ENCODE data around the gene ACP4.
A peak's percentile ranks its signal among the peaks of the same experiment; 100 is the strongest.
"Not testable (repeated sequence)": the region's sequence is repeated elsewhere in the genome, so short reads cannot be mapped to it uniquely, and the experiment has no call there.

Gene ACP4, protein sequence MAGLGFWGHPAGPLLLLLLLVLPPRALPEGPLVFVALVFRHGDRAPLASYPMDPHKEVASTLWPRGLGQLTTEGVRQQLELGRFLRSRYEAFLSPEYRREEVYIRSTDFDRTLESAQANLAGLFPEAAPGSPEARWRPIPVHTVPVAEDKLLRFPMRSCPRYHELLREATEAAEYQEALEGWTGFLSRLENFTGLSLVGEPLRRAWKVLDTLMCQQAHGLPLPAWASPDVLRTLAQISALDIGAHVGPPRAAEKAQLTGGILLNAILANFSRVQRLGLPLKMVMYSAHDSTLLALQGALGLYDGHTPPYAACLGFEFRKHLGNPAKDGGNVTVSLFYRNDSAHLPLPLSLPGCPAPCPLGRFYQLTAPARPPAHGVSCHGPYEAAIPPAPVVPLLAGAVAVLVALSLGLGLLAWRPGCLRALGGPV

DNA sequence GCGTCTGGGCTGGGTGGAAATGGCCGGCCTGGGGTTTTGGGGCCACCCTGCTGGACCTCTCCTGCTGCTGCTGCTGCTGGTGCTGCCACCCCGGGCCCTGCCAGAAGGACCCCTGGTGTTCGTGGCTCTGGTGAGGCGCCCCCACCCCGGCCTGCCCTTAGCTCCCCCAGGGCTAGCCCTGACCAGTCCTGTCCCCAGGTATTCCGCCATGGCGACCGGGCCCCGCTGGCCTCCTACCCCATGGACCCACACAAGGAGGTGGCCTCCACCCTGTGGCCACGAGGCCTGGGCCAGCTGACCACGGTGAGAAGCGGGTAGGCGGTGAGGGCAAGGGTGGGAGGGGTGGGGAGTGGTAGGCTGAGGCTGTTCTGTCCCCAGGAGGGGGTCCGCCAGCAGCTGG is at the start of gene ACP4:
Gene ACP4, plus strand, starts transcription at position 20 of the 400 bp plus-strand sequence. Its CDS starts 0 bp downstream, at position 20.
- DNase-seq: no peak

DNA sequence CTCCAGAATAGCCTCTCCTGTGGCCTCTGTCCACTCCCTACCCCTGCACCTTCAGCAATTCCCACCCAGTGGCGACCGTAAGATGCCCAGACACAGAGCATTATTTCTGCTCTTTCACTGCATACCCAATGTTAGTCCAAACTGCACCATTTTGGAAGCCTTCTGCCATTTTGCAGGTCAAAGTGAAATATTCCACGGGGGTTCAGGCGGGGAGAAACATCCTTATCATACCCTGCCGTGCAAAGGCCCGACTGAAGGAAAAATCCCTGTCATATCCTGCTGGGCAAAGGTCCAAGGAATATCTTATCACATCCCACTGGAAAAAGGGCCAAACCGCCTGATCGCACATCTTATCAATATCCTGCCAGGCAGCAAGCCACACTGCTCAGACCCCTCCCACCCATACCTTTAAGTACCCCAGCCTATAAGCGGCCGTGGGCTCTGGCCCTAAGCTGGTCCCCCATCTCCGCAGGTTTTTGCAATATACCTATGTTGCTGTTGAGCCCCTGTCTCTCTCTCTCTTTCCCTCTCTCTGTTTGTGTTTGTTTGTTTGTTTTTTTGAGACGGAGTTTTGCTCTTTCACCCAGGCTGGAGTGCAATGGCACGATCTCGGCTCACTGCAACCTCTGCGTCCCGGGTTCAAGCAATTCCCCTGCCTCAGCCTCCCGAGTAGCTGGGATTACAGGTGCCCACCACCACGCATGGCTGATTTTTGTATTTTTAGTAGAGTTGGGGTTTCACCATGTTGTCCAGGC is 48.9 kb upstream of the ACP4 start:
- no peak for DNase-seq

DNA sequence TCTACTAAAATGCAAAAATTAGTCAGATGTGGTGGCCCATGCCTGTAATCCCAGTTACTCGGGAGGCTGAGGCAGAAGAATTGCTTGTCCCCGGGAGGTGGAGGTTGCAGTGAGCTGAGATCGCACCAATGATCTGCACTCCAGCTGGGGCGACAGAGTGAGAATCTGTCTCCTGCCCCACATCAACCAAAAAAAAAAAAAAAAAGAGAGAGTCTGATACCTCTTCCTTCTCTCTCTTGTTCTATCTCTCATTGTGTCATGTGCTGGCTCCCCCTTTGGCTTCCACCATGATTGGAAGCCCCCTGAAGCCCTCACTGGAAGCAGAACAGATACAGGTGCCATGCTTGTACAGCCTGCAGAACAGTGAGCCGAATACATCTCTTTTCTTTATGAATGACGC is 46.7 kb upstream of the ACP4 start:
- DNase-seq: no peak

DNA sequence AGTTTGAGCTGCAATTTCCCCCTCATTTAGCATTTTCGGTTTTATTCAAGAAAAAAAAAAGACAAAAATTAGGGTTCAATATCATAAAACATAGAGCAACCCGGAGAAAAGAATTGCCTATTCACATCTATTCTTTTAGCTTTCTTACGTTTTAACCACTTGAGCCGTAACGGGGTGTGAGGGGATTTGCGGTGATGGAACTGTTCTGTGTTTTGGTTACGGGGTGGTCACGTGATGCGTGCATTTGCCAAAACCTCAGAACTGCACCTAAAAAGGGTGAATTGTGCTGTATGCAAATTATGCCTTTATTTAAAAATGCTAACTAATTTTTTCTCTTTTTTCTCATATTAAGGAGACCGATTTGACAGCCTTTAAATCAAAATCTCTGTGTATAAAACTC is 45.0 kb upstream of the ACP4 start:
- no peak for DNase-seq

DNA sequence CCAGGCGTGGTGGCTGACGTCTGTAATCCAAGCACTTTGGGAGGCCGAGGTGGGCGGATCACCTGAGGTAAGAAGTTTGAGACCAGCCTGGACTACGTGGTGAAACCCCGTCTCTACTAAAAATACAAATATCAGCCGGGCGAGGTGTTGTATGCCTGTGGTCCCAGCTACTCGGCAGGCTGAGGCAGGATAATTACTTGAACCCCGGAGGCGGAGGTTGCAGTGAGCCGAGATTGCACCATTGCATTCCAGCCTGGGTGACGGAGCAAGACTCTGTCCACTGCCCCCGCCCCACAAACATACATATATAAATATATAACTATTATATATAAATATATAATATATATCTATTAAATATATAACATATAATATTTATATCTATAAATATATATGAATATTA is 43.1 kb upstream of the ACP4 start:
- DNase-seq: not testable (repeated sequence)

DNA sequence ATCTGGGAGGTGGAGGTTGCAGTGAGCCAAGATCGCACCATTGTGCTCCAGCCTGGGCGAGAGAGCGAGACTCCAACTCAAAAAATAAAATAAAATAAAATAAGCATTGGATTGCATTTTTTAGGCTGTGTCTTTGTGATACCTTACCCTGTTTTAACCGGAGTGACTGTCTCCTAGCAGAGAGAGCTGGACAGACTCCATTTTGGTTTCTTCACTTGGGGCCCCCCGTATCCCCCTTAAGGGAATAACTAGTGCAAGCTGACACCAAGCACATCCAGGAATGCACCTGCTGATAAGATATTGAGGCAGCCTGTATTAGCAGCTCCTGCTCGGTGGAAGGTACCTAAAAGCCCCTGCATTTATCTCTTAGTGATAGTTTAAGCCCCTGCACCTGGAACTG is 40.7 kb upstream of the ACP4 start:
- DNase-seq: no peak

DNA sequence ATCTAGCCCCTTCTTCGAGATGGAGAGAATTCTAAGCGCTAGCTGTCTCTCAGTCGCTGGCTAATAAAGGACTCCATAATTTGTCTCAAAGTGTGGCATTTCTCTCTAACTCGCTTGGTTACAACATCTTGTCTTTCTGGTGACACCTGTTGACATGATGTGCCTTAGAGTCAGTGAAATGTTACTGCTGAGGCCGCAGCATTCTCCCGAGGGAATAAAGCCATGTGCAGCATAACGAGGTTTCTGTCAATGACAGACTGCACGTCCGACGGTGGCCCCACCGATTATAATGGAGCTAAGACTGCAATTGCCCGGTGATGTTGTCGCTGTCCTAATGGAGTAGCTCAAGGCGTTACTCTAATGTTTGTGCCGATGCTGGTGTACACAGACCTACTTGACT is 40.2 kb upstream of the ACP4 start:
- DNase-seq: no peak

DNA sequence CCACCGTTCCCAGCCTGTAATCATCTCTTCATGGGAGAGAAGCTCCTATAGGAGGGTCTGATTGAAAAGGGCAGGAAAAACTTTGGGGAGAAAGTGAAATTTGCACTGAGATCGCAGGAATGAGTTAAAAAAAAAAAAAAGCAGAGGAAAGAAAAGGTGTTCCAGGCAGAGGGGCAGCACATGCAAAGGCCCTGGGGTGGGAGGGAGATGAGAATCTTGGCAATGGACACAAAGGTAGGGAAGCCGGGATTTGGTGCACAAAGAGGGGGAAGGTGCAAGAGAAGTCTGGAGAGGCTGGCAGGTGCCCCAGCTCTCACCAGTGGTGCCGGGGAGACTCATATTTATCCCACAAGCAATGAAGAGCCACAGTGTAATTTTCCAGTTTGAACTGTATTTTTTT is 36.3 kb upstream of the ACP4 start:
- no peak for DNase-seq

DNA sequence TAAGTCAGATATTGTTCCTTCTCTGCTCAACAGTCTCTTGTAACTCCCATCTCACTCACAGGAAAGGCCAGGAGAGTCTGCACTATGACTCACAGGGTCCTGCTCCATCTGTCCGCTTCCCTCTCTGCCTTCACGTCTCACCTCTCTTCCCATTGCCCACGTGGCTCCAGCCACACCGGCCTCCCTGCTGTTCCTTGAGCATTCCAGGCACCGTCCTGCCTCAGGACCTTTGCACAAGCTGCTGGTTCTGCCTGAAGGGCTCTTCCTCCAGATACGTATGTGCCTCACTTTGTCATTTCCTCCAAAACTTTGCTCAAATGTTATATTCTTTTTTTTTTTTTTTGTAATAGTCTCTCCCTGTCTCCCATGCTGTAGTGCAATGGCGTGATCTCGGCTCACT is 34.0 kb upstream of the ACP4 start:
- not testable (repeated sequence) for DNase-seq

DNA sequence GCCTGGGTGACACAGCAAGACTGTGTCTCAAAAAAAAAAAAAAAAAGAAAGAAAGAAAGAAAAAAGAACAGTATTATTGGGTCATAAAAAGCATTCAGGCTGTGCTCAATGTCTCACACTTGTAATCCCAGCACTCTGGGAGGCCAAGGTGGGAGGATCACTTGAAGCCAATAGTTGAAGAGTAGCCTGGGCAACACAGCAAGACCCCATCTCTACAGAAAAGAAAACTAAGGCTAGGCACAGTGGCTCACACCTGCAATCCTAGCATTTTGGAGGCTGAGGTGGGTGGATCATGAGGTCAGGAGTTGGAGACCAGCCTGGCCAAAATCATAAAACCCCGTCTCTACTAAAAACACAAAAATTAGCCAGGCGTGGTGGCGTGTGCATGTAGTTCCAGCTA is 32.6 kb upstream of the ACP4 start:
- not testable (repeated sequence) for DNase-seq

DNA sequence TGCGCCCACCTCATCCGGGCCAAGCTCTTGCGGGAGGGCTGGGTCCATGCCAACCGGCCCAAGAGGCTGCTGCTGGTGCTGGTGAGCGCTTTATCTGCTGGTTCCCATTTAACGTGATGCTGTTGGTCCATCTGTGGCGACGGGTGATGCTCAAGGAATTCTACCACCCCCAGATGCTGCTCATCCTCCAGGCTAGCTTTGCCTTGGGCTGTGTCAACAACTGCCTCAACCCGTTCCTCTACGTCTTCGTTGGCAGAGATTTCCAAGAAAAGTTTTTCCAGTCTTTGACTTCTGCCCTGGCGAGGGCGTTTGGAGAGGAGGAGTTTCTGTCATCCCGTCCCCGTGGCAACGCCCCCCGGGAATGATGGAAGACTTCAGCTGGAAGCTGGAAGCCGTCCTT is 31.1 kb upstream of the ACP4 start:
- not testable (repeated sequence) for DNase-seq

DNA sequence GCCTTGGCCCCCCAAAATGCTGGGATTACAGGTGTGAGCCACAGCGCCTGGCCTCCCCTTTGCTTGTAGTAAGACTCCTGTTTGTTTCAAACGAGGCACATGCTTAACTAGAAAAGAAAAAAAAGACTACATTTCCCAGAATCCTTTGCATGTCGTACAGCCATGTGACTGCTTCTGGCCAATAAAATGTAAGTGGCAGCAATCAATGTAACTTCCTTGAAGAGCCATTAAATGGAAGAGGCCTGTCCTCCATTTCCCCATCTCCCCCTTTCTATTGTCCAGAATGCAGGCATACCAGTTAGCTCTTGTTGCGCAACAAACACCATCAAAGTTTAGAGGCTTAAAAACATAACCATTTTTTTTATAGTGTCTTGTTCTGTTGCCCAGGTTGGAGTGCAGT is 30.3 kb upstream of the ACP4 start:
- DNase-seq: peak in 1 of 2 experiments; percentile 38

DNA sequence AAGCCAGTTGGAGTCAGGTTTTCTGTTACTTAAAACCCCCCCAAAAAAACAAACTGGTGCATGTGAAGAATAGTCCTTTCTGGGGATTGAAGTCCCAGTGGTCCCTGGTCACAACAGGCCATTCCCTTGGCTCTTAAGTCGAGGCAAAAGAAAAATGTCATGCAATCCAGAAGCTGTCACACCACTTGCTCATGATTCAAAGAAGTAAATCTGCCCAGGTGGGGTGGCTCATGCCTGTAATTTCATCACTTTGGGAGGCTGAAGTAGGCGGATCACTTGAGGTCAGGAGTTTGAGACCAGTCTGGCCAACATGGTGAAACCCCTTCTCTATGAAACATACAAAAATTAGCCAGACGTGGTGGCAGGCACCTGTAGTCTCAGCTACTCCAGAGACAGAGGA is 28.7 kb upstream of the ACP4 start:
- DNase-seq: not testable (repeated sequence)

DNA sequence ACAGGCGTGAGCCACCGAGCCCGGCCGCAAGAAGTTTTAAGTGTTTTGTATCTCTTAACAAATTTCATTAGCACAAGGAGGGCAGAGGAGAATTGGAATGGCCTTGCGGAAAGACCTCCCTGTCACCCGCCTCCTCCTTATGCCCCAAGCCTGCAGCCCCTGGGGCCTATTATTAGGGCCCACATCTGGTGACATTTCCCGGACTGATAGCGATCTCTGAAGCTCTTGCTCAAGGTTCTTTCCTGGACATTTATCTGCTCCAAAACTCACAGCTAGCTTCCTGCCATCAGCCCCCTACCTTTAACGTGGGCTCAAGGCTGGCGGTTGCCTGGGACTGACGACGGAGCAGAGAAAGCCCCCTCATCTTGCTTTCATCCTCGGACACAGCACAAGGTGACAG is 26.7 kb upstream of the ACP4 start:
- DNase-seq: not testable (repeated sequence)

DNA sequence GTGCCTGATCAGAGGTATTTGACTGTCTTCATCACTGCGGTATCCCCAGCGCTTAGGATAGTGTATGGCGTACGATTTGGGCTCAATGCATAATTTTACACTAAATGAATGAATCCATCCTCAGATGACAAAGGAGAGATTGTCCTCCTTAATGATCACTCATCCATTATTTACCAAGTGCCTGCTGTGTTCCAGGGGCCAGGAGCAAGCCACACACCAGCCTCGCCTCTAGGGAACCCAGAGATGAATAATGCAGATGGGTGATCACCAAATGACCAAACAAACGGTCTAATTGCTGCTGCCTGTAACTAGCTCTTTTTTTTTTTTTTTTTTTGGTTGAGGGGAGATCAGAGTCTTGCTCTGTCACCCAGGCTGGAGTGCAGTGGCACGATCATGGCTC is 25.8 kb upstream of the ACP4 start:
- DNase-seq: no peak

DNA sequence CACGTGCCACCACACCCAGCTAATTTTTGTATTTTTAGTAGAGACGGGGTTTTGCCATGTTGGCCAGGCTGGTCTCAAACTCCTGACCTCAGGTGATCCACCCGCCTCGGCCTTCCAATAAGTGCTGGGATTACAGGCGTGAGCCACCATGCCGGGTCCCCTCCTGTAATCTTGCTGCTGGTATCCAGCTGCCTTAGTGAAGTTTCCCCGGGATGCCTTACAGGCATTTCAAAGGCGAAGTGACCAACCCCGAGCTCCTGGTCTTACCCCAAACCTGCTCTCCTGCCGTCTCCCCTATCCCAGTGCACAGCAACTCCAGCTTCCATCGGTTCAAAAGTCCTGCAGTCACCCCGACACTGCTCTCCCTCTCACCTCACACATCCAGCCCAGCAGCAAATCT is 23.5 kb upstream of the ACP4 start:
- DNase-seq: not testable (repeated sequence)

DNA sequence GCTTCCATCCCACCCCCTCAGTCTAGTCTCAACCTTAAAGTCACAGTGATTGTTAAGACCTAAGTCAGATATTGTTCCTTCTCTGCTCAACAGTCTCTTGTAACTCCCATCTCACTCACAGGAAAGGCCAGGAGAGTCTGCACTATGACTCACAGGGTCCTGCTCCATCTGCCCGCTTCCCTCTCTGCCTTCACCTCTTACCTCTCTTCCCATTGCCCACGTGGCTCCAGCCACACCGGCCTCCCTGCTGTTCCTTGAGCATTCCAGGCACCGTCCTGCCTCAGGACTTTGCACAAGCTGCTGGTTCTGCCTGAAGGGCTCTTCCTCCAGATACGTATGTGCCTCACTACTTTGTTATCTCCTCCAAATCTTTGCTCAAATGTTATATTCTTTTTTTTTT is 23.0 kb upstream of the ACP4 start:
- not testable (repeated sequence) for DNase-seq

DNA sequence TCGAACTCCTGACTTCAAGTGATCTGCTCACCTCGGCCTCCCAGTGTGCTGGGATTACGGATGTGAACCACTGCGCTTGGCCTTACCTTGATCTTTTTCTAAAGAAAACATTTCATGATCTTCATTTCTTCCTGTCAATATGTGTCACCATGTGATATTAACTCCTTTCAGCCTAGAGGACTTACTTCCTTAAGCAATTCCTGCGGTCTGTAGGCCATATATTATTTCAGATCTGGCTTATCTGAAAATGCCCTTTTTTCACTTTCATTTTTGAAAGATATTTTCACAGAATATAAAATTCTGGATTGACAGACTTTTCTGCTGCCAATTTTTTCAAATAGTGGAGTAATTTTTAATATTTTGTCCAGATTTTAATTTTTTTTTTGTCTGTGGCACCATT is 21.9 kb upstream of the ACP4 start:
- no peak for DNase-seq

DNA sequence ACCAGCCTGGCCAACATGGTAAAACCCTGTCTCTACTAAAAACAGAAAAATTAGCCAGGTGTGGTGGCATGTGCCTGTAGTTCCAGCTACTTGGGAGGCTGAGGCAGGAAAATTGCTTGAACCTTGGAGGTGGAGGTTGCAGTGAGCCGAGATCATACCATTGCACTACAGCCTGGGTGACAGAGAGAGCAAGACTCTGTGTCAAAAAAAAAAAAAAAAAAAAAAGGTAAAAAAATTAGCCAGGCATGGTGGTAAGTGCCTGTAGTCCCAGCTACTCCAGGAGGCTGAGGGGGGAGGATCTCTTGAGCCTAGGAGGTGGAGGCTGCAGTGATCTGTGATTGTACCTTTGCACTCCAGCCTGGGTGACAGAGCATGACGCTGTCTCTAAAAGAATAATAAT is 20.1 kb upstream of the ACP4 start, which contains the start of gene GPR32:
Gene GPR32, plus strand, starts transcription at position 301 of the 400 bp plus-strand sequence. CDS start 137 bp downstream, outside the sequence.
- not testable (repeated sequence) for DNase-seq

DNA sequence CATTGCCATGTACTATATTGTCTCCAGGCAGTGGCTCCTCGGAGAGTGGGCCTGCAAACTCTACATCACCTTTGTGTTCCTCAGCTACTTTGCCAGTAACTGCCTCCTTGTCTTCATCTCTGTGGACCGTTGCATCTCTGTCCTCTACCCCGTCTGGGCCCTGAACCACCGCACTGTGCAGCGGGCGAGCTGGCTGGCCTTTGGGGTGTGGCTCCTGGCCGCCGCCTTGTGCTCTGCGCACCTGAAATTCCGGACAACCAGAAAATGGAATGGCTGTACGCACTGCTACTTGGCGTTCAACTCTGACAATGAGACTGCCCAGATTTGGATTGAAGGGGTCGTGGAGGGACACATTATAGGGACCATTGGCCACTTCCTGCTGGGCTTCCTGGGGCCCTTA is 19.3 kb upstream of the ACP4 start:
- no peak for DNase-seq

DNA sequence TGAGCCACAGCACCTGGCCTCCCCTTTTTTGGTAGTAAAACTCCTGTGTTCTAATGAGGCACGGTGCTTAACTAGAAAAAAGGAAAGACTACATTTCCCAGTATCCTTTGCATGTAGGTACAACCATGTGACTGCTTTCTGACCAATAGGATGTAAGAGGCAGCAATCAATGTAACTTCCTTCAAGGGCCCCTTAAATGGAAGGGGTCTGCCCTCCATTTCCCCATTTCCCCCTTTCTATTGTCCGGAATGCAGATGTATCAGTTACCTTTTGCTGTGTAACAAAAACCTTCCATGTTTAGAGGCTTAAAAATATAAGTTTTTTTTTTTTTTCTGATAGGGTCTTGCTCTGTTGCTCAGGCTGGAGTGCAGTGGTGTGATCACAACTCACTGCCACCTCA is 17.7 kb upstream of the ACP4 start:
- DNase-seq: peak in 1 of 2 experiments; percentile 26

DNA sequence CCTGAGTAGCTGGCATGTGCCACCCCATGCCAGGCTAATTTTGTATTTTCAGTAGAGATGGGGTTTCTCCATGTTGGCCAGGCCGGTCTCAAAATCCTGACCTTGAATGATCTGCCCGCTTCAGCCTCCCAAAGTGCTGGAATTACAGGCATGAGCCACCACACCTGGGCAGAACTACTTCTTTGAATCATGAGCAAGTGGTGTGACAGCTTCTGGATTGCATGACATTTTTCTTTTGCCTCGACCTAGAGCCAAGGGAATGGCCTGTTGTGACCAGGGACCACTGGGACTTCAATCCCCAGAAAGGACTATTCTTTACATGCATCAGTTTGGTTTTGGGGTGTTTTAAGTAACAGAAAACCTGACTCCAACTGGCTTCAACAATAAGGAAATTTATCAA is 17.3 kb upstream of the ACP4 start:
- not testable (repeated sequence) for DNase-seq

DNA sequence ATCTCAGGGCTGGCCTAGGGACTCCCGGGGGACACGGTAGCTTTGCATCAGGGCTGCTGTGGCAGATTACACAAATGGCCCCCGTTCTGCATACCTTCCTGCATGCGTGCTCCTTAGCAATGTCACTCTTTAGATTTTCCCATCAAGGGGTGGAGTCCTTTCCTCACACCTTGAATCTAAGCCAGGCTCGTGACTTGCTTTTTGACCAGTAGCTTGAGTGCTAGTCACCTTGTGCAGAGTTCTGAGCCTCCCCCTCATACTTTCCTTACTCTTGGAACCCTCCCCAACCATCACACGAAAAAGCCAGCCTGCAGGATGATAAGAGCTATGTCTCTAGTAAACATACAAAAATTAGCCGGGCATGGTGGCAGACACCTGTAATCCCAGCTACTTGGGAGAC is 16.8 kb upstream of the ACP4 start:
- not testable (repeated sequence) for DNase-seq

DNA sequence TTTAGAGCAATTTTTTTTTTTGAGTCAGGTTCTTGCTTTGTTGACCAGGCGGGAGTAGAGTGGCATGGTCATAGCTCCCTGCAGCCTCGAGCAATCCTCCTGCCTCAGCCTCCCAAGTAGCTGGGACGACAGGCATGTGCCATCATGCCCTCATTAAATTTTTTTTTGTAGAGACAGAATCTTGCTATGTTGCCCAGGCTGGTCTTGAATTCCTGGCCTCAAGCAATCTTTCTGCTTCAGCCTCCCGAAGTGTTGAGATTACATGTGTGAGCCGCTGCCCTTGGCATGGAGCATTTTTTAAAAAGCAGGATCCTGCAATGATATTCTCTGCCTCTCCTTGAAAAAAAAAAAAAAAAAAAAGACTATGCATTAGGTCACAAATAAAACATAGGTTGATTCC is 14.1 kb upstream of the ACP4 start:
- DNase-seq: no peak

Measured in NCI-H446 (cell line).